ENCODE data around the gene SAMD10.
A peak's percentile ranks its signal among the peaks of the same experiment; 100 is the strongest.

The SAMD10 gene

DNA sequence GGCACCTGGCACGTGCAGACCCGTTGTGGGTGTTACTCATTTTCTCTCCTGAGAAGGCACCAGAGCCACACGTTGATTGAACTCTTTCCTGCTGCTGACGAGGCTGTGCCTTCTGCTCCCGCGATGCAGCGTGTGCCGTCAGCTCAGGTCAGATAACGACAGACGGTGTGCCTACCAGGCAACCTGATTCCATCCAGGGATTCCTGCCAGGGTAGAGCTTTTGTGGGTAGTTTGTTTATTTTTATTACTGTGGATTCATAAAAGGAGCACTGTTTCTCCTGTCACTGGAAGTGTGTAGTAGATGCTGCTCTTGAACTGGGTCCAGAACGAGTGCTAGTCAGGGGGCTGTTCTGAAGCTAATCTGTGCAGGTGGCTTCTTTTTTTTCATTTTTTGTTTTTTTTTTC lies 22.2 kb upstream of the SAMD10 start:
- TF ChIP-seq YY1 (IDR thresholded peaks at IDR 0.05; ENCODE audit: low read depth) (no peak), CREB1 (IDR thresholded peaks at IDR 0.05; ENCODE audit: low read depth) (no peak), CEBPB (IDR thresholded peaks at IDR 0.05) (no peak), EGR1 (IDR thresholded peaks at IDR 0.05) (no peak), ZBTB7A (IDR thresholded peaks at IDR 0.05; ENCODE audit: low read depth) (no peak), TCF12 (IDR thresholded peaks at IDR 0.05; ENCODE audit: low read depth) (no peak), RAD21 (IDR thresholded peaks at IDR 0.05; ENCODE audit: low read depth) (no peak), NFIC (IDR thresholded peaks at IDR 0.05) (no peak), TEAD4 (IDR thresholded peaks at IDR 0.05) (no peak), EP300 (IDR thresholded peaks at IDR 0.05; ENCODE audit: borderline replicate concordance) (no peak), FOXM1 (IDR thresholded peaks at IDR 0.05; ENCODE audit: borderline replicate concordance, low read depth) (no peak), TAF1 (IDR thresholded peaks at IDR 0.05; ENCODE audit: low read depth) (no peak)
- TF ChIP-seq, protein P1, sequence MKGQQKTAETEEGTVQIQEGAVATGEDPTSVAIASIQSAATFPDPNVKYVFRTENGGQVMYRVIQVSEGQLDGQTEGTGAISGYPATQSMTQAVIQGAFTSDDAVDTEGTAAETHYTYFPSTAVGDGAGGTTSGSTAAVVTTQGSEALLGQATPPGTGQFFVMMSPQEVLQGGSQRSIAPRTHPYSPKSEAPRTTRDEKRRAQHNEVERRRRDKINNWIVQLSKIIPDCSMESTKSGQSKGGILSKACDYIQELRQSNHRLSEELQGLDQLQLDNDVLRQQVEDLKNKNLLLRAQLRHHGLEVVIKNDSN (IDR thresholded peaks at IDR 0.05): no peak
- TF ChIP-seq, protein P2, sequence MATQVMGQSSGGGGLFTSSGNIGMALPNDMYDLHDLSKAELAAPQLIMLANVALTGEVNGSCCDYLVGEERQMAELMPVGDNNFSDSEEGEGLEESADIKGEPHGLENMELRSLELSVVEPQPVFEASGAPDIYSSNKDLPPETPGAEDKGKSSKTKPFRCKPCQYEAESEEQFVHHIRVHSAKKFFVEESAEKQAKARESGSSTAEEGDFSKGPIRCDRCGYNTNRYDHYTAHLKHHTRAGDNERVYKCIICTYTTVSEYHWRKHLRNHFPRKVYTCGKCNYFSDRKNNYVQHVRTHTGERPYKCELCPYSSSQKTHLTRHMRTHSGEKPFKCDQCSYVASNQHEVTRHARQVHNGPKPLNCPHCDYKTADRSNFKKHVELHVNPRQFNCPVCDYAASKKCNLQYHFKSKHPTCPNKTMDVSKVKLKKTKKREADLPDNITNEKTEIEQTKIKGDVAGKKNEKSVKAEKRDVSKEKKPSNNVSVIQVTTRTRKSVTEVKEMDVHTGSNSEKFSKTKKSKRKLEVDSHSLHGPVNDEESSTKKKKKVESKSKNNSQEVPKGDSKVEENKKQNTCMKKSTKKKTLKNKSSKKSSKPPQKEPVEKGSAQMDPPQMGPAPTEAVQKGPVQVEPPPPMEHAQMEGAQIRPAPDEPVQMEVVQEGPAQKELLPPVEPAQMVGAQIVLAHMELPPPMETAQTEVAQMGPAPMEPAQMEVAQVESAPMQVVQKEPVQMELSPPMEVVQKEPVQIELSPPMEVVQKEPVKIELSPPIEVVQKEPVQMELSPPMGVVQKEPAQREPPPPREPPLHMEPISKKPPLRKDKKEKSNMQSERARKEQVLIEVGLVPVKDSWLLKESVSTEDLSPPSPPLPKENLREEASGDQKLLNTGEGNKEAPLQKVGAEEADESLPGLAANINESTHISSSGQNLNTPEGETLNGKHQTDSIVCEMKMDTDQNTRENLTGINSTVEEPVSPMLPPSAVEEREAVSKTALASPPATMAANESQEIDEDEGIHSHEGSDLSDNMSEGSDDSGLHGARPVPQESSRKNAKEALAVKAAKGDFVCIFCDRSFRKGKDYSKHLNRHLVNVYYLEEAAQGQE (IDR thresholded peaks at IDR 0.05; ENCODE audit: low read depth): no peak
- TF ChIP-seq, protein P3, sequence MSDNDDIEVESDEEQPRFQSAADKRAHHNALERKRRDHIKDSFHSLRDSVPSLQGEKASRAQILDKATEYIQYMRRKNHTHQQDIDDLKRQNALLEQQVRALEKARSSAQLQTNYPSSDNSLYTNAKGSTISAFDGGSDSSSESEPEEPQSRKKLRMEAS (IDR thresholded peaks at IDR 0.05): no peak

DNA sequence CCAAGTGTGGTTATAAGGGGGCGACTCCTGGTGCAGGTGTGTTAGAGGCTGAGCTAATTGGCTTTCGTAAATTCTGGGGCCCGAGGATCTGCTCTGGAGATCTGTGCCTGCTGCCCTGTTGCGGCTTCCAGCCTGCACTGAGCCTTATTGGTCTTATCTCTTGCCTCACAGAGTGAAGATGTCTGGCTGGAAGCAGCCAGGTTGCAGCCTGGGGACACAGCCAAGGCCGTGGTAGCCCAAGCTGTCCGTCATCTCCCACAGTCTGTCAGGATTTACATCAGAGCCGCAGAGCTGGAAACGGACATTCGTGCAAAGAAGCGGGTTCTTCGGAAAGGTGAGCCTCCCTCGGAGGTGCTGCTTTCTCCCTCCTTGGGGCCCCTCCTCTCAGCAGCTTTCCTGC lies 21.5 kb upstream of the SAMD10 start:
- TF ChIP-seq, protein P1 (IDR thresholded peaks at IDR 0.05): no peak
- TF ChIP-seq, protein P3 (IDR thresholded peaks at IDR 0.05): no peak

DNA sequence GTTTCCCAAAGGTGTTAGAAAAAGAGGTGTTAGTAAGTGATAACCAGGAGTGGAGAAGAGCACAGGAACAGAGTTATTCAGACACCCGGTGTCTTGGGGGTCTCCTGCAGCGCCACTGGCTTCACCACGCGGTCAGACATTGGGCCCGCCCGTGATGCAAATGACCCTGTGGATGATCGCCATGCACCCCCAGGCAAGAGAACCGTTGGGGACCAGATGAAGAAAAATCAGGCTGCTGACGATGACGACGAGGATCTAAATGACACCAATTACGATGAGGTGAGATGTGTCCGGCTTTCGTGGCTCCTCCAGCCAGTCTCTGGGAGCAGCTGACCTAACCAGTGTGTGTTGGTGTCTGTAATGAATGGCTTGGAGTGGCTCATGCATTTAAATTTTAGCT lies 3.5 kb upstream of the SAMD10 start:
- TF ChIP-seq ZBTB7A (IDR thresholded peaks at IDR 0.05; ENCODE audit: low read depth) (no peak), EP300 (IDR thresholded peaks at IDR 0.05; ENCODE audit: borderline replicate concordance) (no peak), CEBPB (IDR thresholded peaks at IDR 0.05) (no peak), EGR1 (IDR thresholded peaks at IDR 0.05) (no peak), YY1 (IDR thresholded peaks at IDR 0.05; ENCODE audit: low read depth) (no peak), TEAD4 (IDR thresholded peaks at IDR 0.05) (no peak), FOXM1 (IDR thresholded peaks at IDR 0.05; ENCODE audit: borderline replicate concordance, low read depth) (no peak), NFIC (IDR thresholded peaks at IDR 0.05) (no peak), TCF12 (IDR thresholded peaks at IDR 0.05; ENCODE audit: low read depth) (no peak), RAD21 (IDR thresholded peaks at IDR 0.05; ENCODE audit: low read depth) (no peak), CREB1 (IDR thresholded peaks at IDR 0.05; ENCODE audit: low read depth) (no peak), TAF1 (IDR thresholded peaks at IDR 0.05; ENCODE audit: low read depth) (no peak)
- TF ChIP-seq, protein P3 (IDR thresholded peaks at IDR 0.05): no peak
- TF ChIP-seq, protein P2 (IDR thresholded peaks at IDR 0.05; ENCODE audit: low read depth): no peak
- TF ChIP-seq, protein P1 (IDR thresholded peaks at IDR 0.05): no peak

DNA sequence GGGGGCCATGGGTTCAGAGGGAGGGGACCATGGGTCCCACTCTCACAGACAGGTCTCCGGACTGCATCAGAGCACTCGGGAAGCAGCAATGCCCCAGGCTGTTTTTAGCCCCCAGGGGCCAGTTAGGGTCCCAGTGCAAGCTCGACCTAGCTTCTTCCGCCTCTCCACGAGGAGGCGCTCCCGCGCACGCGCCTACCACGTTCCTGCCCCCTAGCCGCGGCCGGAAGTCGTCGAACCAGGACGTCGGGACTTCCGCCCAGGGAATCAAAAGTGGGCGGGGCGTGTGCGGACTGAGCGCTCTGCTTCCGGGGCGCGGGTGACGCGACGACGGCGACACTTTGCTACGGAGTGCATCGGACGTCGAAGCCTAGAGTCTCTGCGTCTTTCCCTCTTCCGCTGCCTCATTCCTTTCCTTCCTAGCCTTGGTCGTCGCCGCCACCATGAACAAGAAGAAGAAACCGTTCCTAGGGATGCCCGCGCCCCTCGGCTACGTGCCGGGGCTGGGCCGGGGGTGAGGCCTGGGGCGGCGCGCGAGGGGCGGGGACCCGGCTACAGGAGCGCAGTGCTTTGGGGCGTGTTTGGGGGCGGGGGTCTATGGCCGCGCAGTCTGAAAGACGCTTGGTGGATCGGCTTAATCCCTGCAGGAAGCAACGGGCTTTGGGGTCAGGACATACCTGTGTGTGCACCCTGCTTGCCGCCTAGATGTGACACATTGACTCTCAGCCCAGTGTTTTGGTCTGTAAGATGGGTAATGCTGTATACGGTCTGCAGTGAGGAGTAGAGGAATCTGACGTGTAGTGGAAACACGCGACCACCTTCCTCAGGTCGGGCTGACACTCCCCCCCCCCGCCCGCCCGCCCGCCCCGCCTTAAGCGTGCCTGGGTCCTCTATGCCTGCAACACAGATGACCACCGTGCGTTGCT lies 1.6 kb upstream of the SAMD10 start, which contains the start of gene PRPF6:
TSS of gene PRPF6 (plus strand) at position 327 of the 923 bp plus-strand sequence. CDS start at position 441, 114 bp downstream.
- TF ChIP-seq ZBTB7A (IDR thresholded peaks at IDR 0.05; ENCODE audit: low read depth): peak; percentile 65; the same call in 1 of the 2 replicates
- TF ChIP-seq RAD21 (IDR thresholded peaks at IDR 0.05; ENCODE audit: low read depth): peak; percentile 32; the same call in 1 of the 2 replicates
- TF ChIP-seq CREB1 (IDR thresholded peaks at IDR 0.05; ENCODE audit: low read depth): peak; percentile 94
- peak; percentile 75 for TF ChIP-seq TCF12 (IDR thresholded peaks at IDR 0.05; ENCODE audit: low read depth)
- TF ChIP-seq, protein P1 (IDR thresholded peaks at IDR 0.05): 0 out of 2 replicates have a peak, but pooled peaks have one; percentile 21
- peak; percentile 12; the same call in 1 of the 2 replicates for TF ChIP-seq EP300 (IDR thresholded peaks at IDR 0.05; ENCODE audit: borderline replicate concordance)
- TF ChIP-seq NFIC (IDR thresholded peaks at IDR 0.05): no peak
- no peak for TF ChIP-seq EGR1 (IDR thresholded peaks at IDR 0.05)
- TF ChIP-seq, protein P3 (IDR thresholded peaks at IDR 0.05): peak; percentile 95
- TF ChIP-seq CEBPB (IDR thresholded peaks at IDR 0.05): no peak
- peak; percentile 66 for TF ChIP-seq TAF1 (IDR thresholded peaks at IDR 0.05; ENCODE audit: low read depth)
- TF ChIP-seq, protein P2 (IDR thresholded peaks at IDR 0.05; ENCODE audit: low read depth): no peak
- TF ChIP-seq YY1 (IDR thresholded peaks at IDR 0.05; ENCODE audit: low read depth): peak; percentile 50; the same call in 1 of the 2 replicates
- no peak for TF ChIP-seq FOXM1 (IDR thresholded peaks at IDR 0.05; ENCODE audit: borderline replicate concordance, low read depth)
- TF ChIP-seq TEAD4 (IDR thresholded peaks at IDR 0.05): no peak

Data from Ishikawa (cell line).